GM21786 (cell line): Measurements from ENCODE around the gene MYRIP.
"Not testable (repeated sequence)": the region's sequence is repeated elsewhere in the genome, so short reads cannot be mapped to it uniquely, and the experiment has no call there.

Source experiments
- ATAC-seq: cut with Tn5 transposase; IDR thresholded peaks from one replicate; pipeline ENCODE4 v1.9.1; 2021; ENCODE audit not compliant: unreplicated experiment

The MYRIP gene

GRCh38 chr3:40264451-40264850 is 455.0 kb downstream of the MYRIP start:
- no peak for ATAC-seq

GRCh38 chr3:40265181-40265580 is 455.8 kb downstream of the MYRIP start:
- no peak for ATAC-seq

GRCh38 chr3:40267937-40268724 is 458.7 kb downstream of the MYRIP start:
- no peak for ATAC-seq

- ATAC-seq = no peak
These were observed 459.6 kb downstream of the MYRIP start for GRCh38 chr3:40268802-40269524.

- ATAC-seq = no peak
These were observed 469.4 kb downstream of the MYRIP start for GRCh38 chr3:40278791-40279190.

- ATAC-seq = no peak
These were observed 472.6 kb downstream of the MYRIP start for GRCh38 chr3:40281995-40282394.

GRCh38 chr3:40283057-40283456 is 473.6 kb downstream of the MYRIP start:
- not testable (repeated sequence) for ATAC-seq

GRCh38 chr3:40287248-40287647 is 477.8 kb downstream of the MYRIP start:
- no peak for ATAC-seq

- no peak for ATAC-seq
These were observed 481.0 kb downstream of the MYRIP start for GRCh38 chr3:40290396-40290795.

- ATAC-seq = no peak
These were observed 482.1 kb downstream of the MYRIP start for GRCh38 chr3:40291471-40291870.

- ATAC-seq = no peak
These were observed 483.4 kb downstream of the MYRIP start for GRCh38 chr3:40292637-40293349.

GRCh38 chr3:40294434-40294833 is 485.0 kb downstream of the MYRIP start:
- ATAC-seq = no peak

- no peak for ATAC-seq
These were observed 488.7 kb downstream of the MYRIP start for GRCh38 chr3:40298075-40298474.

- ATAC-seq = no peak
These were observed 489.8 kb downstream of the MYRIP start for GRCh38 chr3:40299130-40299720.

- ATAC-seq = no peak
These were observed 490.4 kb downstream of the MYRIP start for GRCh38 chr3:40299721-40300335.

GRCh38 chr3:40302784-40303183 is 493.4 kb downstream of the MYRIP start:
- no peak for ATAC-seq

GRCh38 chr3:40304352-40304751 is 494.9 kb downstream of the MYRIP start:
- ATAC-seq = no peak

- no peak for ATAC-seq
These were observed 496.9 kb downstream of the MYRIP start for GRCh38 chr3:40306336-40306735.

GRCh38 chr3:40307176-40307575 is 497.8 kb downstream of the MYRIP start:
- no peak for ATAC-seq

- no peak for ATAC-seq
These were observed 499.5 kb downstream of the MYRIP start for GRCh38 chr3:40308725-40309417.
